CD4-positive, alpha-beta T cell treated with Interleukin-15 for 4 hours (primary cell): Measurements from ENCODE around the gene ZRANB3.

Experiments used
- DNase-seq: peaks from one replicate; pipeline ENCODE4 v3.0.0-alpha.2; 2020; ENCODE audit warnings: low spot score

ZRANB3 gene

GRCh38 chr2:135248611-135249010 is 282.4 kb downstream of the ZRANB3 start:
- DNase-seq: no peak

DNA sequence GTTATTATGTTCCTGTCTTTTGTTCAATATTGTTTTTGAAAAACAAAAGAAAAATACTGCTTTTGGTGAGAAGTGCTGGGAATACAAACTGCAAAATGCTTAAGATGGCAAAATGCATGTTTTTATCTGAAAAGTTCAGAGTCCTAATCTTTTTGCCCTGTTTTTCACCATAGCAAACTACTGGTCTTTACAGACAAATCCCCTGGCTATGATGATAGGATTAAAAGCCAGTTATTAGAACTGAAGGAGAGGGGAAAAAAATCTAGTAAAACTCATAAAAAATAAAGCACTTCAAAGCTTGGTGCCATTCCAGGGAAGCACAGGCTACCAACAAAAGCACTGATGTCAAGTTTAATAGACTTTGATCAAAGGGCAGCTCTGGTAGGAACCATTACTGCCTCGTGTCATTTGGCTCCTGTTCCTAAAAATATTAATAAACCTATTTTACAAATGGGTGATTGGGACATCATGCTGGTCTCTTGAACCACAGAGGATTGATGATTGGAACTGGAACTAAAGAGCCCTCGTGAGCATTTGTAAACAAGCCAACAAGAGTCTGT is 284.2 kb downstream of the ZRANB3 start:
- DNase-seq: no peak

DNA sequence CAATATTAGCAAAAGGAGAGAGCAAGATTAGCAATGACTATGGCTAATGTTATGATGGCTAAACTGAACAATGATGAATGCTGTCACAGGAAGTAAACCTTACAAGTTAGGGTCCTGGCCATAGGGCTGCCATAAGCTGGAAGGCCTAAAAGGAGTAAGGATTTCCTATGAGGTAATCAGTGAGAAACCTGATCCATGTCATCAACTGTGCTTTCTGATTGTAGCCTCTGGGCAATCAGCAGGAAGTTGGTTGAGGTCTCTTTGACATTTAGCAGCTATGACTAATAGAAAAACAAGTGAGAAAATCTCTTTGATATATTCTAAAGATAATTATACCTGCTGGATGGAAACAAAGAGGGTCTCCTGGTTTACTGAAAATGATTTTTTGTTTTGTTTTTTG is 285.9 kb downstream of the ZRANB3 start:
- peak; percentile 6 for DNase-seq

GRCh38 chr2:135238651-135239050 is 292.4 kb downstream of the ZRANB3 start:
- no peak for DNase-seq

DNA sequence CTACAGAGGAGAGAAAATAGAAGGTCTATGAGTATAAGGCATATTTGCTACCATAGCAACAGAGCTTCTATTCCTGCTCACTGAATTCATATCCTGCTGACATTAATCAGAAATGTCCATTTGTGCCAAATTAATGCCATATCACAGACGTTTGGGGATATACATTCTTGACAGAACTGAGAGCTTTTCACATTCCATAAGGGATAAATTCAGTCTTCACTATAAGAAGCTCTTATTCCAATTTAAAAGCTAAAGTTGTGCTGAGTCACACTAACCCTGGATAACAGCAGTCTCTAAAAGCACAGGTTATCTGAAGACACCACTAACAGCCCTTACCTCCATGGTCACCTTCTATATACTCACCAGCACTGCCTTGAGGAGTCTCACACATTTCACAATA is 300.9 kb downstream of the ZRANB3 start:
- no peak for DNase-seq

- DNase-seq: no peak
These were observed 303.6 kb downstream of the ZRANB3 start for GRCh38 chr2:135227386-135227785.

DNA sequence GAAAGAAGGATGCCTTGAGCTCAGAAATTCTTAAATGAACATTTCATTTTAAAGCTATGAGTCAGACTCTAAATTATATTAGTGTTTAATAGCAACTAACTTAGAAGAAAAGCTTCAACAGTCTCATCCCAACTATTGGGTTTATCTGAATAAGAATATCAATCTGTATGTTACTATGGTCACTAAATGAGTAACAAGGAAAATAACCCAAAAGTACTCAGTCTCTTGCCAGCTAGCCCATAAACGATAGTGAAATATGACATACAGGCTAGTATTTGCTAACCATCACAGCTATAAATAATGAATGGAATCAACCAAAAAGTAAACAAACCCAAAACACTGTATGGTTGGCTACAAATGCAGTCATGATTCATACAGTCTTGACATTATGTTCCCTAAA is 304.1 kb downstream of the ZRANB3 start:
- DNase-seq: no peak

DNA sequence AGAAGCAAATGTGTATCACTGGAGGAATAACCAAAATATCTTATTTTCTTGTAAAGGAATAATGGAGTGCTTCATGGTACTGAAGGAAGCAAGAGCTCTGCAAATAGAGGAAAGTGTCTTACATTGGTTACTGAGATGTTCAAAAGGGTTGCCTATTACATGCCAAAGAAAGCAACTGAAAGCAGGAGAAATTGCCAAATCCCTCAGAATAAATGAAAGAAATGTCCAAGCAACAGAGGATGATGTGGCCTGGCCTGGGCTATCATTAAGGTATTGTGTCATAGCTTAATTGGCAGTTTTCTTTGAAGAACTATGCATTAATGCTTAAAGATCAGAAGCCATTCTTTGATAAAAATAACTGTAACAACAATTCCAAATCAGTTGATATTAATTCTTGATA is 305.2 kb downstream of the ZRANB3 start:
- DNase-seq: no peak

DNA sequence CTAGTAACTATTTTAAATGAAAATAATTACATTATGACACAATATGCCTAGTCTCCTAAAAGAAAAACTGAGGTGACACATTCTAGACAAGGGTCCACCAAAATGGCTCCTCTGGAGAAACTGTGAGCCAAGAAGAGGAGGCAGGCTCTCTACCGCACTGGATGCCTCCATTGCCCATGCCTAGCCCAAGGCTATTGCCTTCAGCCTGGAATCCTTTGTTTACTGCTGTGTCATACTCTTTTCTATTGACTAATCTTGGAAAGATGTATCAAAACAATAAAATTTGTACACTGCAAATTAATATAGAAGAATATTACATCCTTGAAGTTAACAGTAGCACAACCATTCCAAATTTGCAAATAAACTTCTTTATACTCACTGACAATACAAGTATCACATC is 311.8 kb downstream of the ZRANB3 start:
- DNase-seq: no peak

DNA sequence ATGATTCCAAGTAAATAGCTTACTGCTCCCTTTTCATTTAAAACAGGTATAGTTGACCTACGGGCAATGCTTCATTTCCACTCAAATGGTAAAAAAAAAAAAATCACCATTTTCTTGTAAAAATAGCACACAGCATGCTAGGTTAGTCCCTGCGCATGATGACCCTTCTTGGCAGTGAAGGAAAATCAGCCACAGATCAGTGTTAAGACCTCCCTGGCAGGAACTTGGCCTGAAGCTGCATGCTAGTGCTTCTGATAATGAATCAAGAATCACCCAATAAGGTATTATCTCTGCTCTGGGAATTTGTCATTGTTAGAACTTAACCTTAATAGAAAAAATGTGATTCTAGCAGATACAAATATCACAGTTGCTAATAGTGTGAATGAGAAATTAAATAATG is 312.6 kb downstream of the ZRANB3 start:
- no peak for DNase-seq

GRCh38 chr2:135212757-135213156 is 318.3 kb downstream of the ZRANB3 start:
- DNase-seq: no peak

DNA sequence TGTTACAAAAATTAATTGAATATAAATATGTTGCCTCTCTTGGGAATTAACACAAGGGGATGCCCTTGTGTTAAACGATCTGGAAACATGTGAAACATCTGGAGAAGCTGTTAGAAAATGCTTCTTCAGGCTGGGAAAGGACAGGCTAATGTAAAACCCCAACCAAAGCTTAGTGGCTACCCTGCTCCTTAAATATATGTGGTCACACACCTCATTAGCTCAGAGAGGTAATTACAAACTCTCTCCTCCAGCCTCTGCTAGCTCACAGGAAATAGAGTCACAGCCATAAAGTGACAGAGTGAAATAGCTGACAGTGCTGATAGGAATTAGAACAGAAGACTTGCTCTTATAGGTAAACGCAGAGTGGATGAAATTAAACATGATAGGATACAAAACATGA is 323.0 kb downstream of the ZRANB3 start:
- DNase-seq: no peak

DNA sequence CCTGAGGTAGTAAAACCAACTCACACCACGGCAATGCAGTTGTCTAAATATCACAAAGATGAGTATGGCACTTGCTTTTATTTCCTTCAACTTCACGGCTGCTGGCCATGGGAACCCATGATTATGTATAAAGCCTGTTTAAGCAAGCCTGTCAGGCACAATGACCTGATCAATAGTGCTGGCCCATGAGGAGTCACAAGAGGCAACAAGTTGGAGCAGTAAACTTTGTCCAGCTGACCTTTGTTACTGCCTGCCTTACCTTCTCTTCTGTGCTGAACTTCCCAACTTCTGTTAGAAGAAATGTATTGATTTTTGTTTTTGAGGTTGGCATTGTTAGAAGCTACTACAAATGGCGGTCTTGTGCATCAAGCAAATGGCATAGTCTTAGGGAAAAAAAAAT is 327.1 kb downstream of the ZRANB3 start:
- no peak for DNase-seq

GRCh38 chr2:135202751-135203150 is 328.3 kb downstream of the ZRANB3 start:
- no peak for DNase-seq

GRCh38 chr2:135198481-135198880 is 332.5 kb downstream of the ZRANB3 start:
- DNase-seq: no peak

DNA sequence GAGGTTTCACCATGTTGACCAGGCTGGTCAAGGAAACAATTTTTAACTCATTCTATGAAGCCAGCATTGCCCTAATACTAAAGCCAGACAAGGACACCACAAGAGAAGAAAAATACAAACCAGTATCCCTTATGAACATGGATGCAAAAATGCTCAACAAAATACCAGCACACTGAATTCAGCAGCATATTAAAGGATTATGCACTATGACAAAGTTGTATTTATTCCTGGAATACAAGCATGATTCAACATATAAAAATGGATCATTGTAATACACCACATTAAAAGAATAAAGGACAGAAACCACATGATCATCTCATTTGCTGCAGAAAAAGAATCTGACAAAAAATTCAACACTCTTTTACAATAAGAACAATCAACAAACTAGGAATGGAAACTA is 340.2 kb downstream of the ZRANB3 start:
- DNase-seq: no peak

DNA sequence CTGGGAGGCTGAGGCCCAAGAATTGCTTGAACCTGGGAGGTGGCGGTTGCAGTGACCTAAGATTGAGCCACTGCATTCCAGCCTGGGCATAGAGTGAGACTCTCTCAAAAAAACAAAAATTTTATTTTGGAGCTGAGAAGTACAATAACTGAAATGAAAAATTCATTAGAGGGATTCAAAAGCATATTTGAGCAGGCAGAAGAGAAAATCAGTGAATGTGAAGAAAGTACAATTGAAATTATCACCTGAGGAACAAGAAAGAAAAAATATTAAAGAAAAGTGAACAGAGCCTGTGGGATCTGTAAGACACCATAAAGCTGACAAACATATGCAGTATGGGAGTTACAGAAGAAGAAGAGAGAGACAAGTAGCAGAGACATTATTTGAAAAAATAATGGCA is 341.9 kb downstream of the ZRANB3 start:
- DNase-seq: no peak

DNA sequence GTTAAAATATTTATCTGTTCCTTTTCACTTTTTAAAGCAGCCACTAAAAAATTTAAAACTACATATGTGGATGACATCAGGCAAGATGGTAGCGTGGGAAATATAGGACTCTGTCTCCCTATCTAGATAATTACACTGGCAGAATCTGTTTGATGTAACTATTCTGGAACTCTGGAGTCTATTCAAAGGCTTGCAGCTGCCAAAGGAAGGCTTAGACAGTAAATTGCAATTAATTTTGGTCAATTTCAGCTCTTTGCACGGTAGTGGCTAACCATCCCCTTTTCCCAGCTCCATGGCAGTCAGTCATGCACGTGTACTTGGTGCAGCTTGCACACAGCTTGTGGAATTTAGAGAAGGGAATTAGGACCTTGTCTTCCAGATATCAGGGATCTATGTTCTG is 343.7 kb downstream of the ZRANB3 start:
- no peak for DNase-seq

DNA sequence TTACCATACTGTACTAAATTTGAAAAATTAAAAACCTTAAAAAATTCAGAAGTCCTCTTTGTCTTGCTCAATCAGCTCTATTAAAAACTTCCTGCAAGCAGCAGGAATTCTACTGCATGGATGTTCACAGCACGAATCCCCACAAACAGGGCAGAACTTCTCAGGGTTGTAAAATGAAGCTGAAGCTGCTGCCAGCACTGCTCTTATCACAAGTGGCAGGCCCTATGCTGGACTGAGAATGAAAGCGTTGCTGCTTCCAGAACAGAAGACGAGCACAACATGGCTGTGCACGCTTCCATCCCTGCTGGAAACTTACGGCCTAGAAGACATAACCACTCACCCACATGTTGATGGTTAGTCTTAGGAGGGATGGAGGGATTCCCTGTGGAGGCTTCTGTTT is 345.0 kb downstream of the ZRANB3 start:
- DNase-seq: no peak

- DNase-seq: no peak
These were observed 347.2 kb downstream of the ZRANB3 start for GRCh38 chr2:135183822-135184221.

DNA sequence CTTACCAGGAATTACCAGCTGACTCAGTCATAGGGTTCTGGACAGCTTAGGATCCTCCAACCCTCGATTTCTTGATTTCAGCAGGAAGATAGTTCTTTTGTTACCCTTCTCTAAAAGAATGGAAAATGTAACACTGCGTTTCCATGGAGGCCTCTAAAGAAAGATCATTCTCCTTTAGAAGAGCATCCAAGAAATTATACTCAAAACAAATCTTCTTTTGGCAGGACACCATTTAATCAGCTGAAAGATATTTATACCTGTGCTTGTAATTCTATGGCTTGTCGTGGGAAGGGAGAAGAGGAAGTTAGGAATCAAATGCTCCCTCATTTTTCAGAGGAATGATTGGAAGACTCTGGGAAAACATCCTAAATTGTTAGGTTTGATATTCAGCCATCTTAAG is 348.4 kb downstream of the ZRANB3 start:
- DNase-seq: no peak

DNA sequence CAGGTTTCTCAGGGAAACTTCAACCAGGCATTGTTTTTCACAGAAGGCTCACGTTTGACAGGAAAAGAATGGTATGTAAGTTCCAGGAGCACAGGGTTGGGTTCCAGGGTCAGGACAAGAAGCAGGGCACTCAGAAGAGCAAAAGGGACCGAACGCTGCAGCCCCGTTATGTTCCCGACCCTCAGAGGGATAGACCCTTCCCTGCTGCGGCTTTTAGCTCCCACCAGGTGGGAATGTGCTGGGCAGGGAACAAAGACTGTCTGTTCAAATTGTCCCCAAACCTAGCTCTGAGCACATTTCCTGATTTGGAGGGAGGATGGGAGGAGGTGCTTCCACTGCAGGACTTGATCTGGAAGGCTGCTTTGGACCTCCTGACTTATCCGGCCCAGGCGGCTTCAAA is 348.8 kb downstream of the ZRANB3 start:
- no peak for DNase-seq

DNA sequence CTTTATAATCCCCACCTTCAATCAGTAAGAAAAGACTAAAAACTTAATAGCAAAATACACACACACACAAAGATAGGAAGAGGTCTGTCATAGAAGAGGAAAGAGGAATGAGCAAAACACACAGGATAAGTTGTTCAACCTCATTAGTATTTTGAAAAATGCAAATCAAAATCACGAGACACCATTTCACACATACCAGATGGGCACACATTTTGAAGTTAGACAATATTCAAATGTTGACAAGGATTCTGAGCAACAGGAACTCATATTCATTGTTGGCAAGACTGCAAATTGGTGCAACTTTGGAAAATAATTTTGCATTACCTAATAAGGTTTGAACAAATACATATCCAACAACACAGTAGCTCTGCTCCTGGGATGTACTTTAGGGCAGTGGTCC is 351.3 kb downstream of the ZRANB3 start:
- no peak for DNase-seq

- no peak for DNase-seq
These were observed 355.8 kb downstream of the ZRANB3 start for GRCh38 chr2:135175177-135175576.

- no peak for DNase-seq
These were observed 356.3 kb downstream of the ZRANB3 start for GRCh38 chr2:135174810-135175093.
